GM19193 (cell line): Measurements from ENCODE around the gene NUMB.

Experiments used
- POLR2A ChIP-seq: IDR thresholded peaks from 4 replicates; pipeline ENCODE4 v1.6.1; 2011; ENCODE audit not compliant: insufficient read depth, insufficient read length; ENCODE audit errors: extremely low read depth

Gene NUMB

DNA sequence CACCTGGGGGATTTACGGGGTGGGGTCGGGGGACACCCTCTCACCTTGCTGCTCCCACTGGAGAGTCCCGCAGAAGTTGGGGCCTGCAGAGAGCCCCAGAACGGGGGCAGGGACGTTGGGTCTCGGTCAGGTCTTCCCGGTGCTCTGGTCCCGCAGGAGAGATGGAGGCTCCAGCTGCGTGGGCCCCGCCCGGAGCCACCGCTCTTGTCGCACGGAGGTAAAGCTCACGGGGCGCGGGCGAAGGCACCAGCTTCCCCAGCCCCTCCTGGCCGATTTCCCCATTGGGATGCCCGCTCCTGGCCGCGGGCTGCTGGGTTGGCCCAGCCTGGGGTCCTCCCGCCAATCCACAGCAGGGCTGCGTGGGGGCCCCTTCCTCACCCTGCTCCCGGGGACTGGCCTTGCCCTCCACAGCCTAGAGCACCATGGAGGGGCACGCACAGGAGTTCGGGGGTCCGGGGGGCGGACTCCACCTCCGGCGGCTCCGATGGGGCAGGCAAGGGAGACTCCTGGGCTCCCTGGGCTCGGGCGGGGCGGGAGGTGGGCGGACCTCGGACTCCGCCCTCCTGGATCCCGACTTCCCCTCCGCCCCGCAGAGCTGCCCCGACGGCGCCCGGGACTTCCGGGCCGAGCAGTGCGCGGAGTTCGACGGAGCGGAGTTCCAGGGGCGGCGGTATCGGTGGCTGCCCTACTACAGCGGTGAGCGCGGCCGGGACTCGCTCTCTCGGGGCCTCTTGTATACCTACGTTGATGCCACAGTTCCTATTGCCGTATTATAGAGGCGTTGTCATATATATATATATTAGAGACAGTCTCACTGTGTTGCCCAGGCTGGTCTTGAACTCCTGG lies 212.6 kb downstream of the NUMB start:
- peak; percentile 53 for TF ChIP-seq POLR2A

DNA sequence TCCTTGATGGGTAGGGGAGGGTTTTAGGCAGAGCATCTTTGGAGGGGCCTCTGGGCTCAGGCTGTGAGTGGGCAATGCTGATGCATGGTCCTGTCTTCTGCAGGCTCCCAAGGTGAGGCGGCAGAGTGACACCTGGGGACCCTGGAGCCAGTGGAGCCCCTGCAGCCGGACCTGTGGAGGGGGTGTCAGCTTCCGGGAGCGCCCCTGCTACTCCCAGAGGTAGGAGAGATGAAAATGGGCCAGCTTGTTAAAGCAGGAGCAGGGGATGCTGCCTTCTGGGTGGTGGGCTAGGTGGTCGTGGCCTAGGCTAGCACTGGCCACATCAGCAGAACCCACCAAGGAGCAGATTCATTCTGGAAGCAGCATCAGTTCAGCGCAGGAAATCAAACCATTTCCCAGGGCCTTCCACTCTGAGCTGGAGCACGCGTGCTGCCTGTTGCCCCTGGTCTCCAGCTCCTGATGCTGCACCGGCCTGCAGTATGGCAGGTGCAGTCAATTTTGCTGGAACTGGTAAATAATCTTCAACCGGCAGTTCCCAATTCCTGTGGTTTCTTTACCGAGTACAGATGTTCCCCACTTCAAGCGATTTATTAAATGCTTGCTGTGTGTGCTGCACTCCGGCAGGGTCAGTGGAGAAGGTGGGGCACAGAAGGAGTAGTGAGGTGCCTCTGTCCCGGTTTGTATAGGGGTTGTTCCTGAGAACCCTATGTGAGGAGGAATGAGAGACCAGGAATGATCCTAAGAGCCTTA lies 213.6 kb downstream of the NUMB start:
- no peak for TF ChIP-seq POLR2A

DNA sequence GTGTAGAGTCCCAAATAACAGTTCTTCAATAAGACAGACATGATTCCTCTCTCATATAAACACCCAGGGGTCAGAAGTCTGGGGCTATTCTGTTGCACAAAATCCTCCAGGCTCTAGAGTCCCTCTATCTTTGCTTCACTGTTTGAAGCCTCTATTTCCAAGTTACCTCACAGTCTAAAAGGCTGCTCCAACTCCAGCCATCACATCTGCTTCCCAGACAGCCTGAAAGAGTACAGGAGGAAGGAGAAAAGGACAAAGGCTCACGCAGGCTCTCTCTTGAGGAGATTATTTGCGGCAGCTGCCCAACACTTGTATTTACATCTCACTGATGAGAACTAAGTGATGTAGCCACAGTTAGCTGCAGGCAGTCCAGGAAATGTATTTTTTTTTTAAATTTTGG lies 214.6 kb downstream of the NUMB start:
- TF ChIP-seq POLR2A: no peak

DNA sequence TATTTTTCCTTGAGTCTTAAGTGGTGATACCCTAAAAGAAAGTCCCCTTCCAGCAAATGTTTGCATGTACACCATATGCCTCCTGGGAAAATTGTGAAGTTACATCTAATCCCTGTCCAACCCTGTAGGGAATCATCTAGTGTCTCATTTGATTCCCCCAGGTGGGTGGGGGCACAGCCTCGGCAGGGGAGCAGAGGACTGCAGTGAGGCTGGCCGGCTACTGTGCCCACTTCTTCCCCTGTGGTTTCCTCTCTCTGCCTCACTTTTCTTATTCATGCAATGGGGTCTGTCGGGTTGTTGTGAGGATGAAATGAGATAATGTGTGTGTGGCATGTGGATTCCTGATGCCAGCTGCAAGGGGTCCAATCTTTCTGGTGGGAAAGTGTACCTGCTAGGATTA lies 215.0 kb downstream of the NUMB start:
- no peak for TF ChIP-seq POLR2A

DNA sequence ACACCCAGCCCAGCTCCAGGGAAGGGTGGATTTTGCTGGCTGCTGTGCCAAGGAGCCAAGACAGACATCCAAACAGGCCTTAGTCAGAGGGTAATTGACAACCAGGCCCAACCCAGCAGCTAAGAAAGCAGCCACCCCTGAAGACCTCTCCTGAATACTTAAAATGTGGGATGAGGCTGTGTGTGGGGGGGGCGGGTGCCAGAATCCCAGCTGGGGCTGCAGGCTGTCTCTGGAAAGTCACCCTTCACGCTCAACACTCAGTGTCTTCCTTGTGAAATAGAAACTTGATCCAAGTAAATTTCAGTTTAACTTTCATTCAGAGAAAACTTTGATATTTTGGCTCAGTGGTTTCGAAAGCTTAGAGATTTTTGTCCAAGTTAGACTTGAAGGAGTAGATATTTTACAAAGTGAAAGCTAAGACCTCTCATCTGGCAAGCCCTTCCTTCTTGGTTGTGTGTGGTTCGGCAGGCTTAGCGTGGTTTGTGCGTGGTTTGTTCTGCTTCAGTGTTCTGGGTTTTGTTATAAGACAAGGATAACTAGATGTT lies 215.9 kb downstream of the NUMB start:
- no peak for TF ChIP-seq POLR2A

DNA sequence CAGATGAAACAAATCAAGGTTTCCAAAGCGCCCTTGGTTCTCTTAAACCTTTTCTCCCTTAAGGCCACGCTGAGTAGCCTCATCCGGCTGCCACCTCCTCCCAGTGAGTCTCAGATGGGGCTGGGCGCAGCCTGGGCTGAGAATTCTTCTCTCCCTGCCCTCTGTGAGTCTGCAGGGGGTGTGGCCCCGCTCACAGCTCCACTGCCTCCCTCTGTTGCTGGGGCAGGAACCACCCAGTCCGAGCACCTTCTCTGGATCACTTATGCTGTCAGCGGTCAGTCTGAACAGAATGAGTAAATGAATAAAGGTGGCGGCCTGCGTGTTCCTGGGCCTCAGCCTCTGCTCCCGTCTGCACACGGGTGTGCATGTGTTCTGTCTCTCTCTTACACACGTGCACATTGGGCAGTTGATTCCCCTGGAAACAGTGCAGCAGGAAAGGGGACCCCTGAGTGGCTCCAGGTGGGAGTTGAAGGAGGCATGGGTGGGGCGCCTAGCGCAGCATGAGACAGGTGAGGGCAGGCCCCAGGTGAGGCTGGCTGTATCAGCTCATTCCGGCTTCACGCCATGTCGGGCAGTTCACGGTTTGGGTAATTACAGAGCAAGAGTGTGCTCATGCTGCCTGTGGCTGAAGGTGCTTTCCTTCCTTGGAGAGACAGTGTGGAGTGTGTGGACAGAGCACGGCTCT lies 216.7 kb downstream of the NUMB start:
- no peak for TF ChIP-seq POLR2A

DNA sequence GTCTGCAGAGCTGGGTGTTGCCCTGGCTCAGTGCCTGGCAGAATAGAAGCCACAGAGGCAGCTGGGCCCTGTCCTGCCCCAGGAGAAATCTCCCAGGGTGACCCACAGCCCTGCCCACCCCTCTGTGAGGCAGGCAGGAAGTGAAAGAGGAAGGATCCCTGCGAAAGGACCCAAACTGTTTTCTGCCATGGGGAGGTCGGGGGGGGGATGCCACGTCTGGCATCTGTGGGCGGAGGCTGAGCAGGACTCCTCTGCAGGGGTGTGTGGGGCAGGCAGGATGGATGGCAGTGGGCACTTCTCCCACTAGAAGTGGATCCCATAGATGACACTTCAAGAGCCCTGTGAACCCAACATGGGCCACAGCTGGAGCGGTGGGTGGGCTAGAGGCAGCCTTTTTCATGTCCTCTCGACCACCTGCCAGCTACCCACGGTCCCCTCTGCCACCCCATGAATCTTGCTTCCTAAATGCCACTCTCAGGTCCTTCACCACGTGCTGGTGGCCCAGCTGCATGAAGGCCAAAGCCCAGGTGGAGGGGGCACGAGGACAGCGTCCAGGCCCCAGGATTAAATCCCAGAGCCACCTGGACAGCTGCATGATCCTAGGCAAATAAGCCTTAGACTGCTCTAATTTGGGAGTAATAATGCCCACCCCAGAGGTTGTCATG lies 217.4 kb downstream of the NUMB start:
- no peak for TF ChIP-seq POLR2A

DNA sequence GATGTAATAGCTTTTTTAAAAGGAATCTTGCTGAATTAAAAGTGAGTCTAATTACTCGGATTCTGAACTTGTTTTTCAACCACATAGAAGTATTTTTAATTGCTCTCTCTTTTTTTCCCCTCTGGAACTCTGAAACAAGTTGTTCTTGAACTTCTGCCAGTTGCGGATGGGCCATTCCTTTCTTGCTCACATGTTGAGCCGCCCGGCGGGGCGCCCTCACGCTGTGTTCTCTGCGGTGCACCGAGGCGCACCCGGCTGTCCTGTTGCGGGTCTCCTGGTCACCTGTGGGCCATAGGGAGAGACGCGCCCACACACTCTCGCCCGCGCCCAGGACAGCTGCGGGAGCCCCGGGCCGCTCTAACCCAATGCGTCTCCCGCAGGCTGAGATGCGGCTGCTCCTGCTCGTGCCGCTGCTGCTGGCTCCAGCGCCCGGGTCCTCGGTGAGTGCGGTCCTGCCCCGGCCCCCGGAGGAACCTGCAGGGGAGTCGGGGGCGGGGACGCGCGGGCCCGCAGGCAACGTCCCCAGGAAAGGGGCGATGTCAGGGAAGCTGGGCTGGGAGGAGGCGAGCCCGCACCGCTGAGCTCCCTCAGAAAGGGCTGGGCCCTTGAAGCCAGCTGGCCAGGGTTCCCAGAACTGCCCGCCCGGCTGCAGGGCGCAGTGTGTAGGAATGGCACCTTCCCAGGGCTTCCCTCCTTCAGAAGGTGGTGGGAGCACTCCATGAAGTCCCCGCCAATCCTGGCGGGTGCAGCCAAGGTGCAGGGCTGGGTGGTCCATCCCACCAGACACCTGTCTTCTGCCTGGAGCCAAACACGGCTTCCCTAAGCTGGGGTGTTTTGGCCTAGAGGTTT lies 218.7 kb downstream of the NUMB start:
- TF ChIP-seq POLR2A: no peak

DNA sequence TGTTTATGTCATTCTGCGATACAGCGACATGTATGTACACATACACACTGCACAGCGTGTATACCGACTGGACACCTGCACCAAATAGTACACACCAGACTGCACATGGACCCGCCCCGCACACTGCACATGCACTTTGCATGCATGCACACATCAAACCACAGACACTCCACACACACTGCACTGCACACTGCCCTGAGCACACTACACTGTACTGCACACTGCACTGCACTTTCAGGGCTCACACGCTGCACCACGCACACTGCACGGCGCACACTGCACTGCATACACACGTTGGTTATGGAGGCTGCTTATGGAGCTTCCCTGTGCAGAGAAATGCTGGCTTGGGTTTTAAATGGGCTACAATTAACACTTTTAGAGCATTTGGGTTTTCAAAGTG lies 219.4 kb downstream of the NUMB start:
- TF ChIP-seq POLR2A: no peak

DNA sequence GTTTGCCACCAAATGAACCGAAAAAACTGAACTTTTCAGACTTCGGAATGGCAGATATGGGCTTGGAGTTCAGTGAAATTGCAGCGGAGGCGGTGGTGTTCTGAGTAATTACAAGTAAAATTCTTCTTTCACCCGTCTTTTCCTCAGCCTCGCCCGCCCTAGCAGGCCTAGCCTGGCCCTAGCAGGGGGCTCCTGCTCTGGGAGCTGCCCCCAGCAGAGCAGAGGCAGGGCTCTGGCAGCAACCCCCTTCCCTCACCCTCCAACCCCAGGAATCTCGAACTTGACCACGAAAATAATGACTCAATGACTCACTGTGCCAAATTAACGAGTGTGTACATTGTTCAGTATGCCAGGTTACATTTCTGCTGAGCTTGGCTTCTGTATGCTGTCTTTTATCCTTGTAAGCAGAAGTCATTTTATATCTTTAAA lies 219.9 kb downstream of the NUMB start:
- TF ChIP-seq POLR2A: no peak

DNA sequence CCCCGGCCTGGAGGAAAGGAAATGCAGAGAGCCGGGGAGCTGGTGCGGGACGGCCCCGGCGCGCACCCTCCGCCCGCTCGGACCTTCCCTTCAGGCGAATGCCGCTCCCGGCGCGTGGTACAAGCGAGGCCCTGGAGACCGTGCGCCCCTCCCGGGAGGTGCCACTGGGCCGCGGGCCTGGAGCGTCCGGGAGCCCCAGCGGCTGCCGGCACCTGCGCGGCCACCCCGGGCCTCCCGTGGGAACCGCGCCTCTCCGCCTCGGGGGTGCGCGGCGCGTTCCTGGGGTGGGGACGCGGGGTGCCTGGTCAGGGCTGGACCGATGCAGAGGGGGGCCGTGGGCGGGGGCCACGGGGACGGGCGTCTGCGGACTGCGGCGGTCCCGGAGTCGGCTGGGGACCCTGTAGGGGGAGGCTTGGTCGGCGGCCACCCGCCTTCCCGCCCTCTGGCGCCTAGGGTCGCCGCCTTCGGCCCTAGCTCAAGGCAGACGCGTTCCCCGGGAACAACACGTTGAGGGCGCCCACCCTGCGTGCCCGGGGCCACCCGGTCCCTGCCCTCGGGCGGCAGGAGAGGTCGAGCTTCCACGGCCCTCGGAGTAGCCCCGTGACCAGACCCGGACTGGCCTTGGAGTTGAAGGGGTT lies 220.4 kb downstream of the NUMB start:
- TF ChIP-seq POLR2A: no peak

DNA sequence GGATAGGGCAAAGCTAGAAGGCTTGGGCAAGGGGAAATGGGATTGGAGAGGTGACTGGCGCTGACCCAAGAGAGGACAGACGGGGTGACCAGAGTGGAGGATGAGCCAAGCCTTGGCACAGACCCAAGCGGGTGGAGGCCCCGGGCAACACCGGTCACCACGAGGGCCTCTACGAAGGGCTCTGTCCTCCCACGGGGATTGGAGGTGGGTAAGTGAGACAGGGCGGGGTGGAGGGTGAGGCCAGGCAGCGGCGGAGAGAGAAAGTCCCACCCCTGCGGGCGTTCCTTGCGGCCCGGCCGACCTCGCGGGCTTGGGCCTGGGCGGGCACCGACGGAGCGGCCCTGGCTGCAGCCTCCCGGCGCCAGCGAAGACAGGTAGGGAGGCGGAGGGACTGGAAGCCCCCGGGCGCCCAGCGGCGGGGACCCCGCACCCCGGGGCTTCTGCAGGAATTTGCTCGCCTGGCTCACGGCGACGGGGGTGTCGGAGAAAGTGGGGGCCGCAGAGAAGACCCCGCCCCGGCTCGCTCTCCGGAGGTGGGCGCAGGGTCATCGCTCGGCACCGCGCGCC lies 221.0 kb downstream of the NUMB start, which contains the start of gene PAPLN:
Gene PAPLN, plus strand, starts transcription at position 288 of the 567 bp plus-strand sequence. CDS start 2,273 bp downstream, outside the sequence.
- TF ChIP-seq POLR2A: no peak

DNA sequence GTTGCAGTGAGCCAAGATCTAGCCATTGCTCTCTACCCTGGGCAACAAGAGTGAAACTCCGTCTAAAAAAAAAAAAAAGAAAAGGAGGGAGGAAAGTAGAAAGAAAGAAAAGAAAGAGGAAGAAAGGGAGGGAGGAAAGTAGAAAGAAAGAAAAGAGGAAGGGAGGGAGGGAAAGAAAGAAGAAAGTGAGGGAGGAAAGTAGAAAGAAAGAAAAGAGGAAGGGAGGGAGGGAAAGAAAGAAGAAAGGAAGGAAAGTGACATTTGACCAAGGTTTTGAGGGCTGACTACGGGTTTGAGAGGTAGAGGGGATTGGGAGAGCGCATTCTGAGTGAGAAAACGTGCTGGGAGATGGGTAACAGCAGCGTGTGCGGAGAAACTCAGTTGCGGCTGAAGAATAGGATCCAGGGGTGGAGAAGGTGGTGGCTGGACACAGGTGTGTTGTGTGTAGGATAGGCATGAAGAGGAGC lies 221.6 kb downstream of the NUMB start:
- TF ChIP-seq POLR2A: no peak
